ENCODE measurements around the gene ADGRA3. TPM values are rescaled to one million over a fixed set of nuclear protein-coding genes. Genes with fewer than 3 reads are reported as not detected.

Gene ADGRA3
- total RNA-seq, 1 experiment from 2014 or later = 56.5 TPM

DNA sequence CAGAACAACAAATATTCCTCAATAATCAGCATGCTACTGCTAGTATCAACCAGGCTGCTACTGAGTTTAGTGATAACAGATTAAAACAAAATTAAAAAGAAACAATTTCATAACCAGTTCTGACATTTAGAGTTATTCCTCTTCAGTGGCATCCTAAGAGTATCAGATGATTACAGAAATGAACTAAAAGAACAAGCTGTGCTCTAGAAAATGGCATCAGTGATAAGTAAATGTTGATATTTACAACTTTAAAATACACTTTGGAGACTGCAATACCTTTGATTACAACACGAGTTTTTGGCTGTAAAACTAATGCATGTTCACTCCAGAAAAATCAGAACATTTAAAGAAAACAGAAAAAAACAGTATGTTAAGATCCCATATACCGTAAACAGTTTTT lies 72.9 kb downstream of the ADGRA3 start:
- Histone ChIP-seq H3K9ac (ENCODE audit: extremely low read depth, insufficient read length, low read length) (no peak overlapping the region), H3K18ac (ENCODE audit: insufficient read length, low read depth, low read length) (no peak overlapping the region), H3T11ph (ENCODE audit: low read length) (no peak overlapping the region), H3K4ac (ENCODE audit: low read depth, low read length) (no peak overlapping the region), H3K9me3 (ENCODE audit: control insufficient read depth, low read depth, low read length) (no peaks in the 10 kb centered on the region), H4K5ac (ENCODE audit: insufficient read length, low read depth, low read length) (no peak overlapping the region), H2BK120ac (ENCODE audit: low read depth, low read length, poor library complexity, severe bottlenecking) (no peak overlapping the region), H3K4me1 (ENCODE audit: insufficient read depth, low read length) (no peaks in the 10 kb centered on the region), H3K79me2 (ENCODE audit: insufficient read depth, low read length) (no peaks in the 10 kb centered on the region), H4K8ac (replicated peaks; ENCODE audit: insufficient read length, low read depth, low read length) (no peak overlapping the region), H3K79me1 (ENCODE audit: insufficient read depth, low read depth, low read length, poor library complexity, severe bottlenecking) (no peaks in the 10 kb centered on the region), H2AK5ac (ENCODE audit: insufficient read length, low read length) (no peak overlapping the region), H3K56ac (ENCODE audit: insufficient read length, low read depth, low read length) (no peak overlapping the region), H3K27ac (ENCODE audit: insufficient read length, low read depth, low read length) (no peak overlapping the region), H2BK15ac (ENCODE audit: low read depth, low read length) (no peak overlapping the region), H2BK20ac (ENCODE audit: low read depth, low read length, poor library complexity, severe bottlenecking) (no peak overlapping the region), H3K4me2 (ENCODE audit: insufficient read depth, insufficient read length, low read length) (no peak overlapping the region), H2AFZ (ENCODE audit: low read length) (no peak overlapping the region), H3K14ac (ENCODE audit: insufficient read depth, low read length) (no peak overlapping the region), H3K27me3 (ENCODE audit: insufficient read depth, low read length) (no peaks in the 10 kb centered on the region), H2BK12ac (ENCODE audit: insufficient read length, low read depth, low read length) (no peak overlapping the region), H2BK5ac (ENCODE audit: insufficient read length, low read length) (no peak overlapping the region), H3K23me2 (ENCODE audit: insufficient read length, low read depth, low read length, poor library complexity, severe bottlenecking) (no peaks in the 10 kb centered on the region), H4K91ac (ENCODE audit: insufficient read length, low read depth, low read length) (no peak overlapping the region), H4K20me1 (ENCODE audit: control insufficient read depth, insufficient read depth, insufficient read length) (no peaks in the 10 kb centered on the region), H3K23ac (ENCODE audit: insufficient read length, low read depth, low read length) (no peak overlapping the region)
- Mint-ChIP-seq H3K27ac (no peak overlapping the region), H3K27me3 (ENCODE audit: low read depth) (no peaks in the 10 kb centered on the region), H3K9me3 (no peaks in the 10 kb centered on the region), H3K4me3 (no peak overlapping the region), H3K36me3 (ENCODE audit: insufficient read depth in 1 of 3, low read depth in 3 of 3) (peaks cover 11 to 52% (median 42%) of the 10 kb centered on the region in 3 experiments; a peak in 6 of 7 replicates), H3K4me1 (no peaks in the 10 kb centered on the region)
- TF ChIP-seq, protein P1, sequence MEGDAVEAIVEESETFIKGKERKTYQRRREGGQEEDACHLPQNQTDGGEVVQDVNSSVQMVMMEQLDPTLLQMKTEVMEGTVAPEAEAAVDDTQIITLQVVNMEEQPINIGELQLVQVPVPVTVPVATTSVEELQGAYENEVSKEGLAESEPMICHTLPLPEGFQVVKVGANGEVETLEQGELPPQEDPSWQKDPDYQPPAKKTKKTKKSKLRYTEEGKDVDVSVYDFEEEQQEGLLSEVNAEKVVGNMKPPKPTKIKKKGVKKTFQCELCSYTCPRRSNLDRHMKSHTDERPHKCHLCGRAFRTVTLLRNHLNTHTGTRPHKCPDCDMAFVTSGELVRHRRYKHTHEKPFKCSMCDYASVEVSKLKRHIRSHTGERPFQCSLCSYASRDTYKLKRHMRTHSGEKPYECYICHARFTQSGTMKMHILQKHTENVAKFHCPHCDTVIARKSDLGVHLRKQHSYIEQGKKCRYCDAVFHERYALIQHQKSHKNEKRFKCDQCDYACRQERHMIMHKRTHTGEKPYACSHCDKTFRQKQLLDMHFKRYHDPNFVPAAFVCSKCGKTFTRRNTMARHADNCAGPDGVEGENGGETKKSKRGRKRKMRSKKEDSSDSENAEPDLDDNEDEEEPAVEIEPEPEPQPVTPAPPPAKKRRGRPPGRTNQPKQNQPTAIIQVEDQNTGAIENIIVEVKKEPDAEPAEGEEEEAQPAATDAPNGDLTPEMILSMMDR (conservative IDR thresholded peaks at IDR 0.05) = no peak
- DNase-seq = no peak
- no CpG with 5 or more reads among the region's 2 CpGs for WGBS (ENCODE audit: extremely low coverage, insufficient read length, low lambda C conversion rate)

Measured in H9 (cell line).